Liver (tissue), 9 donors: ENCODE measurements around the gene CGN. TPM values are rescaled to one million over a fixed set of nuclear protein-coding genes. Genes with fewer than 3 reads are reported as not detected.

Source experiments
- DNase-seq: peaks from one replicate; pipeline ENCODE4 v3.0.0-alpha.2; 2017; ENCODE audit warnings: low spot score
- H3K27ac ChIP-seq, 2 donors: one replicate each; pipeline ENCODE4 v1.7.0; 2013; ENCODE audit warnings: inconsistent platforms in 2 of 2, low read length in 2 of 2, control low read depth in 1 of 2, low read depth in 1 of 2, mild to moderate bottlenecking in 1 of 2
- H3K27me3 ChIP-seq, 4 donors: one replicate each; pipeline versions ENCODE4 v1.6.1 to v1.7.0; 2013; ENCODE audit warnings: low read length in 3 of 4, inconsistent platforms in 1 of 4, mild to moderate bottlenecking in 1 of 4, moderate library complexity in 1 of 4; ENCODE audit not compliant: control insufficient read depth in 4 of 4, insufficient read depth in 4 of 4
- H3K36me3 ChIP-seq, 4 donors: one replicate each; pipeline versions ENCODE4 v1.6.1 to v1.7.0; 2013; ENCODE audit warnings: low read length in 3 of 4, mild to moderate bottlenecking in 3 of 4, low read depth in 1 of 4, moderate library complexity in 1 of 4; ENCODE audit not compliant: control insufficient read depth in 4 of 4, insufficient read depth in 3 of 4
- H3K4me1 ChIP-seq, 4 donors: one replicate each; pipeline versions ENCODE4 v1.6.1 to v1.7.0; 2013; ENCODE audit warnings: low read length in 3 of 4, mild to moderate bottlenecking in 3 of 4, moderate library complexity in 1 of 4; ENCODE audit not compliant: control insufficient read depth in 4 of 4, insufficient read depth in 4 of 4
- H3K4me3 ChIP-seq, 3 donors: one replicate each; pipeline versions ENCODE4 v1.6.1 to v1.7.0; 2013; ENCODE audit warnings: low read length in 3 of 3, control low read depth in 1 of 3, low read depth in 1 of 3, mild to moderate bottlenecking in 1 of 3
- H3K9ac ChIP-seq, 2 donors: one replicate each; pipeline ENCODE4 v1.7.0; 2013; ENCODE audit warnings: low read length in 2 of 2, mild to moderate bottlenecking in 2 of 2, moderate library complexity in 2 of 2, control low read depth in 1 of 2, low read depth in 1 of 2
- H3K9me3 ChIP-seq, 4 donors: one replicate each; pipeline versions ENCODE4 v1.6.1 to v1.7.0; 2013; ENCODE audit warnings: low read length in 3 of 4; ENCODE audit not compliant: control insufficient read depth in 4 of 4
- ATF3 ChIP-seq: IDR thresholded peaks from 2 replicates; pipeline ENCODE4 v1.6.1; 2016; ENCODE audit warnings: antibody characterized with exemption
- CTCF ChIP-seq: fragments of 150-350 bp; IDR thresholded peaks from 2 replicates; pipeline ENCODE4 v1.5.1; 2017; ENCODE audit warnings: improper control_type of control experiment, low read depth, low read length; ENCODE audit not compliant: missing input control
- EGR1 ChIP-seq, 2 donors: IDR thresholded peaks; 2 replicates each; pipeline ENCODE4 v1.6.1; 2016 to 2018; ENCODE audit warnings: antibody characterized with exemption in 2 of 2, low read depth in 2 of 2
- FOXA1 ChIP-seq: IDR thresholded peaks from 2 replicates; pipeline ENCODE4 v1.6.1; 2016; ENCODE audit warnings: antibody characterized with exemption
- FOXA2 ChIP-seq: IDR thresholded peaks from 2 replicates; pipeline ENCODE4 v1.6.1; 2016; ENCODE audit warnings: antibody characterized with exemption
- GABPA ChIP-seq, 2 donors: IDR thresholded peaks in 1 of 2; conservative IDR thresholded peaks in 1 of 2; 2 replicates each; pipeline ENCODE4 v1.6.1; 2016; ENCODE audit warnings: antibody characterized with exemption in 2 of 2, mild to moderate bottlenecking in 1 of 2, moderate library complexity in 1 of 2
- HNF4A ChIP-seq, 2 donors: conservative IDR thresholded peaks; 2 replicates each; pipeline ENCODE4 v1.6.1; 2016; ENCODE audit warnings: antibody characterized with exemption in 2 of 2, mild to moderate bottlenecking in 2 of 2
- HNF4G ChIP-seq: IDR thresholded peaks from 2 replicates; pipeline ENCODE4 v1.6.1; 2016; ENCODE audit warnings: antibody characterized with exemption
- MAX ChIP-seq: IDR thresholded peaks from 2 replicates; pipeline ENCODE4 v1.6.1; 2016; ENCODE audit warnings: antibody characterized with exemption
- NR2F2 ChIP-seq: IDR thresholded peaks from 2 replicates; pipeline ENCODE4 v1.6.1; 2016; ENCODE audit warnings: antibody characterized with exemption
- RAD21 ChIP-seq, 2 donors: IDR thresholded peaks; 2 replicates each; pipeline ENCODE4 v1.6.1; 2016; ENCODE audit warnings: antibody characterized with exemption in 2 of 2, mild to moderate bottlenecking in 2 of 2
- REST ChIP-seq: IDR thresholded peaks from 2 replicates; pipeline ENCODE4 v1.6.1; 2016; ENCODE audit warnings: antibody characterized with exemption, mild to moderate bottlenecking
- RXRA ChIP-seq, 2 donors: IDR thresholded peaks; 2 replicates each; pipeline ENCODE4 v1.6.1; 2017 to 2018; ENCODE audit warnings: antibody characterized with exemption in 2 of 2, mild to moderate bottlenecking in 1 of 2
- SP1 ChIP-seq: IDR thresholded peaks from 2 replicates; pipeline ENCODE4 v1.6.1; 2018; ENCODE audit warnings: antibody characterized with exemption, mild to moderate bottlenecking
- TAF1 ChIP-seq: conservative IDR thresholded peaks from 2 replicates; pipeline ENCODE4 v1.6.1; 2016; ENCODE audit warnings: antibody characterized with exemption, mild to moderate bottlenecking
- YY1 ChIP-seq: IDR thresholded peaks from 2 replicates; pipeline ENCODE4 v1.6.1; 2016; ENCODE audit warnings: antibody characterized with exemption, mild to moderate bottlenecking
- ZBTB33 ChIP-seq: IDR thresholded peaks from 2 replicates; pipeline ENCODE4 v1.6.1; 2016; ENCODE audit warnings: antibody characterized with exemption
- WGBS: extraction: QIAGEN DNeasy Blood & Tissue Kit; methylation state at CpG from one replicate; pipeline ENCODE4 v1.1.7; 2013; 5-methylcytosine and 5-hydroxymethylcytosine counted together
- polyA plus RNA-seq, 2 donors: library from polyadenylated mRNA; stranded (reverse) in 1 of 2; unstranded in 1 of 2; fragments of 200-250 nt in 1 of 2; fragments of >200 nt in 1 of 2; fragmentation: Nextera tagmentation in 1 of 2; extraction: Ambion mirVana in 1 of 2; gene quantifications; one replicate each; pipeline versions ENCODE4 v1.2.1 to v1.2.3, GENCODE V29; 2013 to 2015
- total RNA-seq, 2 donors: library from RNA; depleted of rRNA; stranded (reverse); fragments of >200 nt; gene quantifications; one replicate each; pipeline ENCODE4 v1.2.3, GENCODE V29; 2014
- donor health status: healthy.
- donor health status: healthy.
- donor health status: healthy.
- donor health status: healthy.
- donor health status: healthy.

The CGN gene
- total and polyA plus RNA-seq, 4 donors, result 16.9 to 48.9 (median 19.4) TPM

- TF ChIP-seq REST (no peak), NR2F2 (no peak), FOXA1 (no peak), ZBTB33 (no peak), RAD21 (IDR thresholded peaks at IDR 0.05) (no peak), FOXA2 (no peak), RXRA (IDR thresholded peaks at IDR 0.05) (no peak)
These were observed 35.1 kb downstream of the CGN start (continued) for GRCh38 chr1:151546011-151546925.

GRCh38 chr1:151547119-151547899 is 36.1 kb downstream of the CGN start:
- WGBS, result 29% methylated on average over 7 of the region's 7 CpGs
- TF ChIP-seq HNF4A (conservative IDR thresholded peaks at IDR 0.05) (peak; percentile 96), RXRA (IDR thresholded peaks at IDR 0.05) (peak; percentile 96 to 99), CTCF (no peak), FOXA2 (no peak), REST (peak; percentile 64), EGR1 (IDR thresholded peaks at IDR 0.05; ENCODE audit: low read depth in 2 of 2) (peak; percentile 89 to 98), FOXA1 (peak; percentile 84), GABPA (IDR thresholded peaks at IDR 0.05 in 1 of 2, conservative IDR thresholded peaks at IDR 0.05 in 1 of 2) (peak; percentile 18 to 78), MAX (peak; percentile 100), SP1 (peak; percentile 95), TAF1 (no peak), YY1 (peak; percentile 88), ATF3 (peak; percentile 99), RAD21 (IDR thresholded peaks at IDR 0.05) (peak; percentile 49 to 68), HNF4G (peak; percentile 92), NR2F2 (peak; percentile 40), ZBTB33 (peak; percentile 81)

More at GRCh38 chr1:151547119-151547899, 36.1 kb downstream of the CGN start:
- DNase-seq, result no peak
- H3K9me3 ChIP-seq, result no peaks in the 10 kb centered on the region
- no peak overlapping the region for H3K9ac ChIP-seq
- no peak overlapping the region for H3K4me3 ChIP-seq
- H3K27me3 ChIP-seq, result no peaks in the 10 kb centered on the region
- H3K27ac ChIP-seq, result peak overlapping the region; percentile 77 to 81
- no peaks in the 10 kb centered on the region for H3K36me3 ChIP-seq
- H3K4me1 ChIP-seq, result peaks cover 5 to 13% (median 10%) of the 10 kb centered on the region in 4 donors
